Breast epithelium (tissue), 3 donors: ENCODE results near the gene RSF1.

Experiments used
- POLR2A ChIP-seq: fragments of 450-650 bp; IDR thresholded peaks from one replicate; pipeline ENCODE4 v1.6.1; 2016; ENCODE audit warnings: antibody characterized with exemption, mild to moderate bottlenecking, moderate library complexity
- TF ChIP-seq, protein P1 (sequence below), 3 donors: fragments of 450-650 bp; IDR thresholded peaks; one replicate each; pipeline ENCODE4 v1.5.1; 2016 to 2017; ENCODE audit warnings: antibody characterized with exemption in 3 of 3, mild to moderate bottlenecking in 3 of 3, moderate library complexity in 3 of 3

DNA sequence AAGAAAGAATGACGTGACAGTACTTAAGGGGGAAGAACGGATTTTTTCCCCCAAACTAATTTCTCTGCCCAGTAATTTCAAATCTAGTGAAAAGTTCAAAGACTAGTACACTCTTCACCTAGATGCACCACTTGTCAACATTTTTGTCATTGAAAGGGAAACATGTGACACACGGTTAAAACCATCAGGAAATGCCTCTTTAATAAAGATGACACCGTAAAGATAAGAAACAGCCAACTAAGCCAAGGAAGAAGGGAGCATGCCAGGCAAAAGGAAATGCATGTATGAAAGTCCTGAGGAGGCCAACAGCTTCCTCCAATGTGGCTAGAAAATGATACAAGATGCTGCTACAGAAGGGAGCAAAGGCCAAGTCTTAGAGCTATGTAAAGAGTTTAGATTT, 49.4 kb downstream of the RSF1 start:
- TF ChIP-seq, protein P1, sequence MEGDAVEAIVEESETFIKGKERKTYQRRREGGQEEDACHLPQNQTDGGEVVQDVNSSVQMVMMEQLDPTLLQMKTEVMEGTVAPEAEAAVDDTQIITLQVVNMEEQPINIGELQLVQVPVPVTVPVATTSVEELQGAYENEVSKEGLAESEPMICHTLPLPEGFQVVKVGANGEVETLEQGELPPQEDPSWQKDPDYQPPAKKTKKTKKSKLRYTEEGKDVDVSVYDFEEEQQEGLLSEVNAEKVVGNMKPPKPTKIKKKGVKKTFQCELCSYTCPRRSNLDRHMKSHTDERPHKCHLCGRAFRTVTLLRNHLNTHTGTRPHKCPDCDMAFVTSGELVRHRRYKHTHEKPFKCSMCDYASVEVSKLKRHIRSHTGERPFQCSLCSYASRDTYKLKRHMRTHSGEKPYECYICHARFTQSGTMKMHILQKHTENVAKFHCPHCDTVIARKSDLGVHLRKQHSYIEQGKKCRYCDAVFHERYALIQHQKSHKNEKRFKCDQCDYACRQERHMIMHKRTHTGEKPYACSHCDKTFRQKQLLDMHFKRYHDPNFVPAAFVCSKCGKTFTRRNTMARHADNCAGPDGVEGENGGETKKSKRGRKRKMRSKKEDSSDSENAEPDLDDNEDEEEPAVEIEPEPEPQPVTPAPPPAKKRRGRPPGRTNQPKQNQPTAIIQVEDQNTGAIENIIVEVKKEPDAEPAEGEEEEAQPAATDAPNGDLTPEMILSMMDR (IDR thresholded peaks at IDR 0.05): no peak
- no peak for TF ChIP-seq POLR2A
